NCI-H748 (cell line): ENCODE results near the gene IGSF9B.

ENCODE experiments used
- DNase-seq: peaks from one replicate; lab custom pipeline; 2025; ENCODE audit not compliant: unreplicated experiment; lab: John Stamatoyannopoulos, UW

IGSF9B gene

GRCh38 chr11:133864756-133865155, 92.0 kb downstream of the IGSF9B start:
- no peak for DNase-seq

- DNase-seq, result no peak
Measured at GRCh38 chr11:133860151-133860550, 96.6 kb downstream of the IGSF9B start.
